BJ (cell line): Measurements from ENCODE around the gene NPTX2. TPM values are rescaled to one million over a fixed set of nuclear protein-coding genes. Genes with fewer than 3 reads are reported as not detected.
A peak's percentile ranks its signal among the peaks of the same experiment; 100 is the strongest.

Experiments
- CTCF ChIA-PET: fragments of 350-600 bp; formaldehyde crosslinking; extraction: SDS; loops from one replicate; lab custom pipeline; 2021; ENCODE audit warnings: antibody characterized with exemption, inconsistent platforms; lab: Yijun Ruan, JAX
- POLR2A ChIA-PET: fragments of 300-600 bp; sonication (Branson Sonifier 250); formaldehyde crosslinking; extraction: SDS; loops from one replicate; lab custom pipeline; 2021; ENCODE audit warnings: antibody characterized with exemption; lab: Charles Lee
- DNase-seq: peaks from one replicate; pipeline ENCODE4 v3.0.0-alpha.2; 2011; ENCODE audit warnings: low read depth
- H3K27me3 ChIP-seq: 2 replicates; pipeline ENCODE4 v1.6.0; 2011; ENCODE audit warnings: low read length; ENCODE audit not compliant: control insufficient read depth, insufficient read depth
- H3K36me3 ChIP-seq: 2 replicates; pipeline ENCODE4 v1.5.1; 2011; ENCODE audit warnings: low read length; ENCODE audit not compliant: control insufficient read depth, insufficient read depth
- H3K4me3 ChIP-seq: 2 replicates; pipeline ENCODE4 v1.5.1; 2011; ENCODE audit warnings: low read depth, mild to moderate bottlenecking, control low read depth, low read length
- polyA plus RNA-seq: library from polyadenylated mRNA; depleted of rRNA; stranded (reverse); fragments of >200 nt; gene quantifications from 2 replicates; pipeline ENCODE4 v1.2.3, GENCODE V29; 2011
- TF ChIP-seq, protein P1 (sequence below): IDR thresholded peaks from 2 replicates; pipeline ENCODE4 v1.5.1; 2011; ENCODE audit warnings: low read depth, mild to moderate bottlenecking, control low read depth, inconsistent platforms, low read length, moderate library complexity; ENCODE audit not compliant: insufficient read depth

The NPTX2 gene
- polyA plus RNA-seq, 1 experiment = 2.4 TPM

GRCh38 chr7:98617960-98618418 is 904 bp downstream of the NPTX2 start:
- TF ChIP-seq, protein P1, sequence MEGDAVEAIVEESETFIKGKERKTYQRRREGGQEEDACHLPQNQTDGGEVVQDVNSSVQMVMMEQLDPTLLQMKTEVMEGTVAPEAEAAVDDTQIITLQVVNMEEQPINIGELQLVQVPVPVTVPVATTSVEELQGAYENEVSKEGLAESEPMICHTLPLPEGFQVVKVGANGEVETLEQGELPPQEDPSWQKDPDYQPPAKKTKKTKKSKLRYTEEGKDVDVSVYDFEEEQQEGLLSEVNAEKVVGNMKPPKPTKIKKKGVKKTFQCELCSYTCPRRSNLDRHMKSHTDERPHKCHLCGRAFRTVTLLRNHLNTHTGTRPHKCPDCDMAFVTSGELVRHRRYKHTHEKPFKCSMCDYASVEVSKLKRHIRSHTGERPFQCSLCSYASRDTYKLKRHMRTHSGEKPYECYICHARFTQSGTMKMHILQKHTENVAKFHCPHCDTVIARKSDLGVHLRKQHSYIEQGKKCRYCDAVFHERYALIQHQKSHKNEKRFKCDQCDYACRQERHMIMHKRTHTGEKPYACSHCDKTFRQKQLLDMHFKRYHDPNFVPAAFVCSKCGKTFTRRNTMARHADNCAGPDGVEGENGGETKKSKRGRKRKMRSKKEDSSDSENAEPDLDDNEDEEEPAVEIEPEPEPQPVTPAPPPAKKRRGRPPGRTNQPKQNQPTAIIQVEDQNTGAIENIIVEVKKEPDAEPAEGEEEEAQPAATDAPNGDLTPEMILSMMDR = no peak
- CTCF ChIA-PET = no interaction called here
- H3K4me3 ChIP-seq = peak overlapping the region; percentile 21
- no peak for DNase-seq
- no peaks in the 10 kb centered on the region for H3K36me3 ChIP-seq
- POLR2A ChIA-PET = no interaction called here
- H3K27me3 ChIP-seq = peaks cover 2% of the 10 kb centered on the region; the same call in 1 of the 2 replicates

- CTCF ChIA-PET = interaction anchor here (1.7 kb wide), 1 partner anchor 19 kb away, joined by 3 read pairs; no protein-coding TSS in a partner anchor
- POLR2A ChIA-PET = no interaction called here
- no peak overlapping the region for H3K4me3 ChIP-seq
- TF ChIP-seq, protein P1 = no peak
- peaks cover 2% of the 10 kb centered on the region; the same call in 1 of the 2 replicates for H3K27me3 ChIP-seq
- no peaks in the 10 kb centered on the region for H3K36me3 ChIP-seq
- DNase-seq = no peak
Observed at GRCh38 chr7:98618786-98619185, 1.7 kb downstream of the NPTX2 start.

DNA sequence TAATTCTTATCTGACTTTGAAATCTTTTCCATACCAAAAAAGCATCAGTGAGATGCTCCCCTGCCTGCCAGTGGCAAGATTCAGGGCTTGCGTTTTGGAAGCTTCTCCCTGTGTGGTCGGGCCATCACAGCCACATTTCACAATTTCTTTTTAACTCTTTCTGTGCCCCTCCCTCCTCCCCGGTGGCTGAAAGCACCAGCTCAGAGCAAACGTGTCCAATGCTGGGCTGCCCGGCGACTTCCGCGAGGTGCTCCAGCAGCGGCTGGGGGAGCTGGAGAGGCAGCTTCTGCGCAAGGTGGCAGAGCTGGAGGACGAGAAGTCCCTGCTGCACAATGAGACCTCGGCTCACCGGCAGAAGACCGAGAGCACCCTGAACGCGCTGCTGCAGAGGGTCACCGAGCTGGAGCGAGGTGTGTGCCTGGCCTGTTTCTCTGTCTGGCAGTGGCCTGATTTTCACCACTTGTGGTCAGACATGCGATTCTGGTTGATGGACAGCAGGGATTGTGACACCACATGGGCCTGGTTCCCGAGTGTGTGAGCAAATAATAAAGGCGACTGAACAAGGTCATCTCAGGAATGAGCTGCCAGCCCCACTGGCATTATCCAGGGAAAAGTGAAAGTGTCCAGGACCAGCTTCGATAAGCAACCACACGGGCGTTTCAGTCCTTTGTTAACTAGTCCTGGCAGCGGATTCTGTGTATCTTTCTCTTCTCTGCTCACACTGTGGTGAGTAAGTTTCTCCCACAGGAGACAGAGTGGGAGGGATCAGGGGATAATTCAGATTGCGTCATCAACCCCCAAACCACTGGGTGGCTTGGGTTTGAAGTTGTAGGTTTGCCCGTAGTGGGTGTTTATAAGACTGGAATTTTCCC is 2.6 kb downstream of the NPTX2 start:
- ChIA-PET POLR2A (no interaction called here), CTCF (interaction anchor here (1.7 kb wide), 1 partner anchor 18 kb away, joined by 3 read pairs; no protein-coding TSS in a partner anchor)
- Histone ChIP-seq H3K36me3 (no peaks in the 10 kb centered on the region), H3K4me3 (no peak overlapping the region), H3K27me3 (peaks cover 2% of the 10 kb centered on the region; the same call in 1 of the 2 replicates)
- no peak for DNase-seq
- TF ChIP-seq, protein P1 = no peak

DNA sequence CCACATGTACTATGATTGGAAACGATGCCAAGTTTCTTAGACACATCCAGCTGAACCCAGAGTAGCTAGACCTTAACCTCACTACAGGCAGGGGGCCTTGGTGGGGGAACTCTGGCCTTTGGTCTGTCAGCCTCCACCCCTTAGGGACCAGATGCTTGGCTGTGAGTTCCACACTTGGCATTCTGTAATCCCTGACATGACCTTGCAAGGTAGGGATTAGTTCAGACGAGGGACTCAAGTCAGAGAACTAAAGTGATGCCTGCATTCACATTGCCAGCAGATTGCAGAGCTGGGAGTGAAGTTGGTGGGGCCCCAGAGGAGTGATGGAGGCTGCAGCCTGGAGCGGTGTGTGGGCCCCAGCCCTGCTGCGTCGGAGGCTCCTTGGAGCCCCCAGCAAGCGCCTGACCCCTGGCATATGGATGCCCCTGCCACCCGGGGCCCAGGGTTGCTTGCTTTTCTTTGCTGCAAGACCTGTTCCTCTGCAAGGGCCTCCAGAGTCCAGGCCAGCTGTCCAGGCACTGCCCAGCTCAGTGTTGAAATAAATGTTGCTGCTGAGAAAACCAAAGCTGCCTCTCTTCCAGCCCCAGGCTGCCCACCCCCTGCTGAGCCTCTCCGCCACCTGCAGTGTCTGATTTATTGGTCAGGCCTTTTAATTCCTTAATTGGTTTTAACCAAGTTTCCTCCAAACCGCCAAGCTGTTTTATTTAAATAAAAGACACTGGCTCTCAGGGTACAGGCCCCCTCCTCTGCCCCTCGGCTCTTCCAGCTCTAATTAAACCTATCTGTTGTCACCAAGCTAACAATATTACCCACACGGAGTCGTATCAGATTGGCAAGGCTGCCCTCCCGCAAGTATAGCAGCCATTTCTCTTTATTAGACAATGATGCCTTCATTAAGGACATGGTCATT is 4.7 kb downstream of the NPTX2 start:
- CTCF ChIA-PET = no interaction called here
- DNase-seq = no peak
- Histone ChIP-seq H3K4me3 (no peak overlapping the region), H3K36me3 (no peaks in the 10 kb centered on the region), H3K27me3 (no peaks in the 10 kb centered on the region)
- TF ChIP-seq, protein P1 = no peak
- POLR2A ChIA-PET = no interaction called here
